Caco-2 (cell line): ENCODE data around the gene PTBP2. TPM values are rescaled to one million over a fixed set of nuclear protein-coding genes. Genes with fewer than 3 reads are reported as not detected.

Experiments
- BruUV-seq: library from RNA; stranded (reverse); fragments of 400-500 nt; replicated peaks from 2 replicates; lab custom pipeline; 2021; lab: Mats Ljungman, UMichigan
- CTCF ChIA-PET: fragments of 300-600 bp; sonication (Branson Sonifier 250); formaldehyde crosslinking; loops from one replicate; lab custom pipeline; 2022; ENCODE audit warnings: antibody characterized with exemption; lab: Charles Lee
- POLR2A ChIA-PET: fragments of 300-600 bp; sonication (Branson Sonifier 250); formaldehyde crosslinking; loops from one replicate; lab custom pipeline; 2022; ENCODE audit warnings: antibody characterized with exemption; lab: Charles Lee
- DNase-seq, 2 experiments: peaks; one replicate each; pipeline versions ENCODE4 v3.0.0 to v3.0.0-alpha.2; 2020 to 2022
- H3K27me3 ChIP-seq: replicated peaks from 2 replicates; pipeline ENCODE4 v1.6.0; 2011; ENCODE audit warnings: low read length; ENCODE audit not compliant: control insufficient read depth, insufficient read depth
- H3K36me3 ChIP-seq: 2 replicates; pipeline ENCODE4 v1.5.1; 2011; ENCODE audit warnings: low read length; ENCODE audit not compliant: control insufficient read depth, insufficient read depth
- H3K4me1 ChIP-seq: fragments of 250-450 bp; sonication (Bioruptor Pico); 2 replicates; pipeline ENCODE4 v1.5.1; 2020; ENCODE audit warnings: mild to moderate bottlenecking
- H3K4me3 ChIP-seq: 2 replicates; pipeline ENCODE4 v1.5.1; 2011; ENCODE audit warnings: low read depth, mild to moderate bottlenecking, control low read depth, low read length
- H3K9me3 ChIP-seq: fragments of 250-450 bp; sonication (Bioruptor Pico); 2 replicates; pipeline ENCODE4 v1.5.1; 2020; ENCODE audit warnings: mild to moderate bottlenecking, moderate library complexity
- H3K27ac Mint-ChIP-seq: one replicate; pipeline ENCODE4 v1.8.0; 2022; ENCODE audit warnings: mixed read lengths; ENCODE audit not compliant: unreplicated experiment
- H3K27me3 Mint-ChIP-seq: one replicate; pipeline ENCODE4 v1.8.0; 2022; ENCODE audit warnings: mixed read lengths; ENCODE audit not compliant: insufficient read depth, unreplicated experiment
- H3K36me3 Mint-ChIP-seq: one replicate; pipeline ENCODE4 v1.8.0; 2022; ENCODE audit warnings: mild to moderate bottlenecking, mixed read lengths; ENCODE audit not compliant: insufficient read depth, unreplicated experiment
- H3K4me1 Mint-ChIP-seq: one replicate; pipeline ENCODE4 v1.8.0; 2022; ENCODE audit warnings: low read depth, mixed read lengths; ENCODE audit not compliant: unreplicated experiment
- H3K4me3 Mint-ChIP-seq: one replicate; pipeline ENCODE4 v1.8.0; 2022; ENCODE audit warnings: mild to moderate bottlenecking, moderate library complexity, mixed read lengths; ENCODE audit not compliant: unreplicated experiment
- H3K9me3 Mint-ChIP-seq: one replicate; pipeline ENCODE4 v1.8.0; 2022; ENCODE audit warnings: mixed read lengths; ENCODE audit not compliant: unreplicated experiment
- intact Hi-C: fragments of 100-400 bp; cut with micrococcal nuclease; formaldehyde crosslinking; loops from one replicate; pipeline ENCODE4 v1.10.0; 2022; ENCODE audit not compliant: unreplicated experiment
- total RNA-seq: library from RNA; stranded (reverse); gene quantifications from 2 replicates; pipeline ENCODE4 v1.2.3, GENCODE V29; 2022
- TF ChIP-seq, protein P1 (sequence below), 2 experiments: fragments of 200-600 bp in 1 of 2; IDR thresholded peaks; 1 replicate in 1 of 2; 2 replicates in 1 of 2; pipeline versions ENCODE4 v1.5.1 to v1.8.0; 2011 to 2022; ENCODE audit warnings: antibody characterized with exemption in 1 of 2, control low read depth in 1 of 2, inconsistent platforms in 1 of 2, low read depth in 1 of 2, low read length in 1 of 2, mild to moderate bottlenecking in 1 of 2, moderate library complexity in 1 of 2; ENCODE audit not compliant: insufficient read depth in 1 of 2, severe bottlenecking in 1 of 2, unreplicated experiment in 1 of 2

PTBP2 gene
- total RNA-seq, 1 experiment from 2014 or later = 11.3 TPM

GRCh38 chr1:96695954-96696353, 25.6 kb upstream of the PTBP2 start:
- Mint-ChIP-seq H3K4me3 (no peak overlapping the region), H3K4me1 (no peaks in the 10 kb centered on the region), H3K9me3 (no peaks in the 10 kb centered on the region), H3K36me3 (no peaks in the 10 kb centered on the region), H3K27me3 (no peaks in the 10 kb centered on the region), H3K27ac (no peak overlapping the region)
- Histone ChIP-seq H3K4me3 (no peak overlapping the region), H3K27me3 (no peaks in the 10 kb centered on the region), H3K36me3 (no peaks in the 10 kb centered on the region), H3K4me1 (no peaks in the 10 kb centered on the region), H3K9me3 (no peaks in the 10 kb centered on the region)
- TF ChIP-seq, protein P1, sequence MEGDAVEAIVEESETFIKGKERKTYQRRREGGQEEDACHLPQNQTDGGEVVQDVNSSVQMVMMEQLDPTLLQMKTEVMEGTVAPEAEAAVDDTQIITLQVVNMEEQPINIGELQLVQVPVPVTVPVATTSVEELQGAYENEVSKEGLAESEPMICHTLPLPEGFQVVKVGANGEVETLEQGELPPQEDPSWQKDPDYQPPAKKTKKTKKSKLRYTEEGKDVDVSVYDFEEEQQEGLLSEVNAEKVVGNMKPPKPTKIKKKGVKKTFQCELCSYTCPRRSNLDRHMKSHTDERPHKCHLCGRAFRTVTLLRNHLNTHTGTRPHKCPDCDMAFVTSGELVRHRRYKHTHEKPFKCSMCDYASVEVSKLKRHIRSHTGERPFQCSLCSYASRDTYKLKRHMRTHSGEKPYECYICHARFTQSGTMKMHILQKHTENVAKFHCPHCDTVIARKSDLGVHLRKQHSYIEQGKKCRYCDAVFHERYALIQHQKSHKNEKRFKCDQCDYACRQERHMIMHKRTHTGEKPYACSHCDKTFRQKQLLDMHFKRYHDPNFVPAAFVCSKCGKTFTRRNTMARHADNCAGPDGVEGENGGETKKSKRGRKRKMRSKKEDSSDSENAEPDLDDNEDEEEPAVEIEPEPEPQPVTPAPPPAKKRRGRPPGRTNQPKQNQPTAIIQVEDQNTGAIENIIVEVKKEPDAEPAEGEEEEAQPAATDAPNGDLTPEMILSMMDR (IDR thresholded peaks at IDR 0.05; ENCODE audit: insufficient read depth in 1 of 2, low read depth in 1 of 2, low read length in 1 of 2, severe bottlenecking in 1 of 2, unreplicated experiment in 1 of 2) = no peak
- intact Hi-C loops = no loop called here
- no peak for DNase-seq
- POLR2A ChIA-PET = no interaction called here
- CTCF ChIA-PET = no interaction called here
- no TSS peak for BruUV-seq

DNA sequence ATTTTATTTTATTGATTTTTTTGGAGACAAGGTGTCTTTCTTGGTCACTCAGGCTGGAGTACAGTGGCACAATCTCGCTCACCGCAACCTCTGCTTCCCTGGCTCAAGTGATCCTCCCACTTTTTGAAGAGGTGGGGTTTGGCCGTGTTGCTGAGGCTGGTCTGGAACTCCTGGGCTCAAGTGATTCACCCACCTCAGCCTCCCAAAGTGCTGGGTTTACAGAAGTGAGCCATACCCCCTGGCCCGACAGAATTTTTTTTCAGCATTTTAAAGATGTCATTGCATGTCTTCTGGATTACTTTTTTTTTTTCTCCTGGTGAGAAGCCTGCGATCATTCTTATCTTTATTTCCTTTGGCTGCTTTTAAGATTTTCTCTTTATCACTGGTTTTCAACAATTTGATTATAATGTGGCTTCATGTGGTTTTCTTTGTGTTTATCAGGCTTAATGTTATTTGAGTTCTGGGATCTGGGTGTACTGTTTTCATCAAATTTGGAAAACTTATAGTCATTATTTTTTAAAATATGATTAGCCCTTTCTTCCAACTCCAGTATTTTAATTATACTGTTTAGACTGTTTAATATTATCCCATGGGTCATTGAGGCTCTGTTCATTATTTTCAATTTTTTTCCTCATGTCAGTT, 23.1 kb upstream of the PTBP2 start:
- Mint-ChIP-seq H3K36me3 (no peaks in the 10 kb centered on the region), H3K27ac (no peak overlapping the region), H3K9me3 (no peaks in the 10 kb centered on the region), H3K4me1 (no peaks in the 10 kb centered on the region), H3K4me3 (no peak overlapping the region), H3K27me3 (no peaks in the 10 kb centered on the region)
- TF ChIP-seq, protein P1 (IDR thresholded peaks at IDR 0.05; ENCODE audit: insufficient read depth in 1 of 2, low read depth in 1 of 2, low read length in 1 of 2, severe bottlenecking in 1 of 2, unreplicated experiment in 1 of 2) = no peak
- ChIA-PET POLR2A (no interaction called here), CTCF (no interaction called here)
- intact Hi-C loops = no loop called here
- H3K4me3 ChIP-seq = no peak overlapping the region
- no peak for DNase-seq
- no TSS peak for BruUV-seq
- no peaks in the 10 kb centered on the region for H3K27me3 ChIP-seq
- no peaks in the 10 kb centered on the region for H3K36me3 ChIP-seq
- no peaks in the 10 kb centered on the region for H3K9me3 ChIP-seq
- H3K4me1 ChIP-seq = no peaks in the 10 kb centered on the region

DNA sequence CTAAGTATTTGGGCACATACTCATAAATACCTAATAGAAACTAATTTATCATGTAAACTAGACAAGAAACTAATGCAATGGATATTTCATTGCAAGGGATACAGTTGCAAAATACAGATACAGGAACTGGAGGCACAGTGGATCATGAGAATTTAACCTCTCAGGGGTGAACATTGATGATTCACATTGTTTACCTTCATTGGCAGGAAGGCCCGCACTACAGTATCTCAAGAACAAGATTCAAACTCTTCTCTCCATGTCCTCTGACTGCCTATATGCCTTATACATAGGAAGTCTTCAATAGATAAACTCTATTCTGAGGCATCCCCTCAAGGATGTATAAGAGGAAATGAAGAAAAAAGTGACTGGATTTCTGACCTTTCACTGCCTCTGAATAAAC, 18.4 kb upstream of the PTBP2 start:
- Histone ChIP-seq H3K36me3 (no peaks in the 10 kb centered on the region), H3K4me3 (no peak overlapping the region), H3K4me1 (no peaks in the 10 kb centered on the region), H3K27me3 (no peaks in the 10 kb centered on the region), H3K9me3 (no peaks in the 10 kb centered on the region)
- BruUV-seq = no TSS peak
- Mint-ChIP-seq H3K4me3 (no peak overlapping the region), H3K27ac (no peak overlapping the region), H3K27me3 (no peaks in the 10 kb centered on the region), H3K36me3 (no peaks in the 10 kb centered on the region), H3K4me1 (no peaks in the 10 kb centered on the region), H3K9me3 (no peaks in the 10 kb centered on the region)
- no peak for DNase-seq
- TF ChIP-seq, protein P1 (IDR thresholded peaks at IDR 0.05; ENCODE audit: insufficient read depth in 1 of 2, low read depth in 1 of 2, low read length in 1 of 2, severe bottlenecking in 1 of 2, unreplicated experiment in 1 of 2) = no peak
- ChIA-PET CTCF (no interaction called here), POLR2A (no interaction called here)
- intact Hi-C loops = no loop called here
